Neural progenitor cell (in vitro differentiated cells): ENCODE measurements around the gene TIGD3. TPM values are rescaled to one million over a fixed set of nuclear protein-coding genes. Genes with fewer than 3 reads are reported as not detected.

ENCODE experiments used
- DNase-seq: peaks from one replicate; pipeline ENCODE4 v3.0.0-alpha.2; 2016; ENCODE audit warnings: low spot score
- H2AFZ ChIP-seq: fragments of 200-600 bp; sonication (generic); replicated peaks from 2 replicates; pipeline ENCODE4 v1.6.1; 2016; ENCODE audit warnings: antibody characterized with exemption
- H3F3A ChIP-seq: fragments of 200-600 bp; sonication (generic); 2 replicates; pipeline ENCODE4 v1.6.1; 2016; ENCODE audit warnings: antibody characterized with exemption, low read depth
- H3K27ac ChIP-seq: fragments of 200-600 bp; sonication (generic); 2 replicates; pipeline ENCODE4 v1.5.1; 2016; ENCODE audit warnings: mild to moderate bottlenecking
- H3K27me3 ChIP-seq: fragments of 200-600 bp; sonication (generic); 2 replicates; pipeline ENCODE4 v1.6.1; 2016; ENCODE audit warnings: mild to moderate bottlenecking, moderate library complexity
- H3K36me3 ChIP-seq: fragments of 200-600 bp; sonication (generic); 2 replicates; pipeline ENCODE4 v1.5.1; 2016
- H3K4me1 ChIP-seq: fragments of 200-600 bp; sonication (generic); 2 replicates; pipeline ENCODE4 v1.6.1; 2016; ENCODE audit warnings: mixed run types
- H3K4me2 ChIP-seq: fragments of 200-600 bp; sonication (generic); 2 replicates; pipeline ENCODE4 v1.6.1; 2016
- H3K4me3 ChIP-seq: fragments of 200-600 bp; sonication (generic); 2 replicates; pipeline ENCODE4 v1.5.1; 2016
- H3K79me2 ChIP-seq: fragments of 200-600 bp; sonication (generic); 2 replicates; pipeline ENCODE4 v1.6.1; 2016; ENCODE audit warnings: low read depth
- H3K9ac ChIP-seq: fragments of 200-600 bp; sonication (generic); 2 replicates; pipeline ENCODE4 v1.6.1; 2016
- H3K9me3 ChIP-seq: fragments of 200-600 bp; sonication (generic); 2 replicates; pipeline ENCODE4 v1.5.1; 2016; ENCODE audit warnings: low read depth
- H4K20me1 ChIP-seq: fragments of 200-600 bp; sonication (generic); 2 replicates; pipeline ENCODE4 v1.6.1; 2016; ENCODE audit warnings: low read depth
- H3K27ac Mint-ChIP-seq: 3 replicates; pipeline ENCODE4 v1.8.0; 2021; ENCODE audit warnings: mixed read lengths
- H3K27me3 Mint-ChIP-seq: 2 replicates; pipeline ENCODE4 v1.8.0; 2022; ENCODE audit warnings: low read depth, mild to moderate bottlenecking, inconsistent platforms, moderate library complexity, mixed read lengths; ENCODE audit not compliant: insufficient read depth
- H3K36me3 Mint-ChIP-seq: 3 replicates; pipeline ENCODE4 v1.8.0; 2021; ENCODE audit warnings: mixed read lengths
- H3K4me1 Mint-ChIP-seq: 3 replicates; pipeline ENCODE4 v1.8.0; 2021; ENCODE audit warnings: mixed read lengths
- H3K4me3 Mint-ChIP-seq: 3 replicates; pipeline ENCODE4 v1.8.0; 2021; ENCODE audit warnings: mild to moderate bottlenecking, moderate library complexity, mixed read lengths
- H3K9me3 Mint-ChIP-seq: 3 replicates; pipeline ENCODE4 v1.8.0; 2020; ENCODE audit warnings: mixed read lengths
- EZH2 ChIP-seq: fragments of 200-600 bp; sonication (generic); IDR thresholded peaks from 2 replicates; pipeline ENCODE4 v1.6.1; 2017; ENCODE audit warnings: antibody characterized with exemption, mild to moderate bottlenecking, moderate library complexity
- EZH2phosphoT487 ChIP-seq: fragments of 200-600 bp; sonication (generic); IDR thresholded peaks from 2 replicates; pipeline ENCODE4 v1.6.1; 2017; ENCODE audit warnings: antibody characterized with exemption
- total RNA-seq: library from RNA; depleted of rRNA; stranded (reverse); fragments of >200 nt; gene quantifications from 2 replicates; pipeline ENCODE4 v1.2.3, GENCODE V29; 2015; ENCODE audit warnings: low replicate concordance
- TF ChIP-seq, protein P1 (sequence below): fragments of 200-600 bp; sonication (generic); IDR thresholded peaks from 2 replicates; pipeline ENCODE4 v1.5.1; 2017; ENCODE audit warnings: antibody characterized with exemption, mild to moderate bottlenecking

TIGD3 gene
- total RNA-seq, 1 donor from 2014 or later: 2.5 TPM

DNA sequence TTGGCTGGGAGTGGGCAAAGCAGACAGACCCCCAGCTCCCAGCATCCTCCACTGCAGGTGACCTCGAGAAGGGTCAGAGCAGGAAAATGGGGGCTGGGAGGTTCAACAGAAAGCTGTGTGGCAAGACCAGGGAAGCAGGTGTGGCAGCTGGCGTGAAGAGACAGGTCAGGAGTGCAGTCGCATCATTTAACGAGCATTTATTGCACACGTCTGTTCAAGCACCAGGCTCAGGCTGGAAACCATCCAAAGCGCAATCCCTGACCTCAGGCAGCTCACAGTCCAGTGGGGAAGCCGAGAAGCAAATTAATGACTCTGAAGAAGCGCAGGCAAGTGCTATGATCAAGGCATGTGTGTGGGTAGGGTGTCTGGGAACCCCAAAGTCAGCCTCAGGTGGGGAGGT is 20.5 kb downstream of the TIGD3 start:
- no peak overlapping the region for H2AFZ ChIP-seq
- no peak for TF ChIP-seq EZH2
- TF ChIP-seq EZH2phosphoT487: no peak
- TF ChIP-seq, protein P1, sequence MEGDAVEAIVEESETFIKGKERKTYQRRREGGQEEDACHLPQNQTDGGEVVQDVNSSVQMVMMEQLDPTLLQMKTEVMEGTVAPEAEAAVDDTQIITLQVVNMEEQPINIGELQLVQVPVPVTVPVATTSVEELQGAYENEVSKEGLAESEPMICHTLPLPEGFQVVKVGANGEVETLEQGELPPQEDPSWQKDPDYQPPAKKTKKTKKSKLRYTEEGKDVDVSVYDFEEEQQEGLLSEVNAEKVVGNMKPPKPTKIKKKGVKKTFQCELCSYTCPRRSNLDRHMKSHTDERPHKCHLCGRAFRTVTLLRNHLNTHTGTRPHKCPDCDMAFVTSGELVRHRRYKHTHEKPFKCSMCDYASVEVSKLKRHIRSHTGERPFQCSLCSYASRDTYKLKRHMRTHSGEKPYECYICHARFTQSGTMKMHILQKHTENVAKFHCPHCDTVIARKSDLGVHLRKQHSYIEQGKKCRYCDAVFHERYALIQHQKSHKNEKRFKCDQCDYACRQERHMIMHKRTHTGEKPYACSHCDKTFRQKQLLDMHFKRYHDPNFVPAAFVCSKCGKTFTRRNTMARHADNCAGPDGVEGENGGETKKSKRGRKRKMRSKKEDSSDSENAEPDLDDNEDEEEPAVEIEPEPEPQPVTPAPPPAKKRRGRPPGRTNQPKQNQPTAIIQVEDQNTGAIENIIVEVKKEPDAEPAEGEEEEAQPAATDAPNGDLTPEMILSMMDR: no peak
- no peaks in the 10 kb centered on the region for H3F3A ChIP-seq
- no peaks in the 10 kb centered on the region for H3K27me3 ChIP-seq
- Mint-ChIP-seq H3K4me3 (no peak overlapping the region), H3K4me1 (peaks cover 4% of the 10 kb centered on the region), H3K36me3 (no peaks in the 10 kb centered on the region), H3K9me3 (no peaks in the 10 kb centered on the region), H3K27ac (no peak overlapping the region), H3K27me3 (peaks cover 11% of the 10 kb centered on the region)
- no peaks in the 10 kb centered on the region for H4K20me1 ChIP-seq
- no peaks in the 10 kb centered on the region for H3K36me3 ChIP-seq
- no peak overlapping the region for H3K27ac ChIP-seq
- H3K4me2 ChIP-seq: no peak overlapping the region
- H3K79me2 ChIP-seq: no peaks in the 10 kb centered on the region
- no peaks in the 10 kb centered on the region for H3K4me1 ChIP-seq
- H3K9ac ChIP-seq: no peak overlapping the region
- no peak overlapping the region for H3K4me3 ChIP-seq
- H3K9me3 ChIP-seq: no peaks in the 10 kb centered on the region
- DNase-seq: no peak

DNA sequence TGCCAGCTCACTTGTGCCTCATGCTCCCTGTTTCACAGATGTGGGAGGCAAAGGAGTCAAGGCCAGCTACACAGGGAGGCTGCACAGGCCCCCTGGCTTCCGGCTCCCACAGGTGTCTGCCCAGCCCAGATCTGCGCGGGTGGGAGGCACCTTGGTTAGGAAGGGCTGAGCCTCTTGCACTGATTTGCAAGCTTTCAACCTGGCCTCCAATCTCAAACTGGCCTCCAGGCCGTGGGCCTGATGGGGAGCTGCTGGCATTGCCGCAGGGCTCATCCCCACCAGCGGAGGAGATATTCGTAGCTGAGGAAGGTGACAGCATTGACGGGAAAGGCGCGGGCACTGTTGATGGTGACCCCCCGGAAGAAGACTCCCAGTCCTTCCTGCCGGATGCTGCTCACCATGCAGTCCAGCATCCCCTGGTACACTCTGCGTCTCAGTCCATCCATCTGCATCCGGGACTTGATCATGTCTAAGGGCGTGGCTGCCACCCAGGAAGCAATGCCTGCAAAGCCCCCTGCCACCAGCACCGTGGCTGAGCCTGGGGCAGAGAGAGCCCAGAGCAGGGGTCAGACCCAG is 21.7 kb downstream of the TIGD3 start:
- Histone ChIP-seq H3K27ac (no peak overlapping the region), H3F3A (no peaks in the 10 kb centered on the region), H4K20me1 (no peaks in the 10 kb centered on the region), H2AFZ (no peak overlapping the region), H3K4me3 (no peak overlapping the region), H3K9me3 (no peaks in the 10 kb centered on the region), H3K27me3 (no peaks in the 10 kb centered on the region), H3K4me2 (no peak overlapping the region), H3K36me3 (no peaks in the 10 kb centered on the region), H3K4me1 (no peaks in the 10 kb centered on the region), H3K9ac (no peak overlapping the region), H3K79me2 (no peaks in the 10 kb centered on the region)
- H3K36me3 Mint-ChIP-seq: no peaks in the 10 kb centered on the region
- DNase-seq: no peak
- H3K4me1 Mint-ChIP-seq: no peaks in the 10 kb centered on the region
- H3K4me3 Mint-ChIP-seq: no peak overlapping the region
- H3K27ac Mint-ChIP-seq: no peak overlapping the region
- peaks cover 7% of the 10 kb centered on the region for H3K27me3 Mint-ChIP-seq
- H3K9me3 Mint-ChIP-seq: no peaks in the 10 kb centered on the region
- TF ChIP-seq, protein P1: no peak
- no peak for TF ChIP-seq EZH2phosphoT487
- no peak for TF ChIP-seq EZH2

DNA sequence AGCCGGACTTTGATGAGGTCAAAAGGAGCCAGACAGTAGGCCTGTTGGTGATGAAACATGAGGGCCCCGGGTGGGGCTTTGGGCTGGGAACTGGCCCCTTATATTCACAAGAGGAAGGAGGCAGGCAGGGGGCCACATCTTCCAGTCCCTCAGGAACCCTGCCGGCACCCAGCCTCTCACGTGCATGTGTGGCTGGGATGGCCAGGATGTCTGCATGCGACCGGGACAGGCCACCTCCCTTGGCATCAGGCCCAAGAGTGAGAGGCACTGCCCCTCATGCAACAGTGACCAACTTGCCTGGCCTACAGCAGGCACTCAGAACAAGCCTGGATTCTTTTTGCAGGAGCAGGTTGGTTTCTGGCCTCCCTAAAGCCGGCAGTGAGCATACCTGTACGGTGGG is 22.5 kb downstream of the TIGD3 start:
- H3F3A ChIP-seq: no peaks in the 10 kb centered on the region
- no peaks in the 10 kb centered on the region for H3K36me3 ChIP-seq
- no peaks in the 10 kb centered on the region for H4K20me1 ChIP-seq
- H3K36me3 Mint-ChIP-seq: no peaks in the 10 kb centered on the region
- H3K27me3 Mint-ChIP-seq: peaks cover 9% of the 10 kb centered on the region
- TF ChIP-seq, protein P1: no peak
- TF ChIP-seq EZH2: no peak
- TF ChIP-seq EZH2phosphoT487: no peak
- H3K9me3 Mint-ChIP-seq: no peaks in the 10 kb centered on the region
- H3K4me3 ChIP-seq: no peak overlapping the region
- no peaks in the 10 kb centered on the region for H3K79me2 ChIP-seq
- H3K4me1 ChIP-seq: peaks cover under 1% of the 10 kb centered on the region
- H2AFZ ChIP-seq: no peak overlapping the region
- H3K4me3 Mint-ChIP-seq: no peak overlapping the region
- no peaks in the 10 kb centered on the region for H3K9me3 ChIP-seq
- H3K4me2 ChIP-seq: no peak overlapping the region
- H3K4me1 Mint-ChIP-seq: peaks cover 5% of the 10 kb centered on the region
- H3K27me3 ChIP-seq: no peaks in the 10 kb centered on the region
- H3K27ac Mint-ChIP-seq: no peak overlapping the region
- no peak overlapping the region for H3K27ac ChIP-seq
- H3K9ac ChIP-seq: no peak overlapping the region
- DNase-seq: no peak
